ENCODE measurements around the gene TAF1.
"Not testable (repeated sequence)": the region's sequence is repeated elsewhere in the genome, so short reads cannot be mapped to it uniquely, and the experiment has no call there.

DNA sequence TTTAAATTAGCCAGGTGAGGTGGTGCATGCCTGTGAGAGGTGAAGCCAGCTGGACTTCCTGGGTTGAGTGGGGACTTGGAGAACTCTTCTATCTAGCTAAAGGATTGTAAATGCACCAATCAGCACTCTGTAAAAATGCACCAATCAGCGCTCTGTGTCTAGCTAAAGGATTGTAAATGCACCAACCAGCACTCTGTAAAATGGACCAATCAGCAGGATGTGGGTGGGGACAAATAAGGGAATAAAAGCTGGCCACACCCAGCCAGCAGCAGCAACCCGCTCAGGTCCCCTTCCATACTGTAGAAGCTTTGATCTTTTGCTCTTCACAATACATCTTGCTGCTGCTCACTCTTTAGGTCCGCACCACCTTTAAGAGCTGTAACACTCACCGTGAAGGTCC, 147.6 kb downstream of the TAF1 start:
- TF ChIP-seq, protein P1, sequence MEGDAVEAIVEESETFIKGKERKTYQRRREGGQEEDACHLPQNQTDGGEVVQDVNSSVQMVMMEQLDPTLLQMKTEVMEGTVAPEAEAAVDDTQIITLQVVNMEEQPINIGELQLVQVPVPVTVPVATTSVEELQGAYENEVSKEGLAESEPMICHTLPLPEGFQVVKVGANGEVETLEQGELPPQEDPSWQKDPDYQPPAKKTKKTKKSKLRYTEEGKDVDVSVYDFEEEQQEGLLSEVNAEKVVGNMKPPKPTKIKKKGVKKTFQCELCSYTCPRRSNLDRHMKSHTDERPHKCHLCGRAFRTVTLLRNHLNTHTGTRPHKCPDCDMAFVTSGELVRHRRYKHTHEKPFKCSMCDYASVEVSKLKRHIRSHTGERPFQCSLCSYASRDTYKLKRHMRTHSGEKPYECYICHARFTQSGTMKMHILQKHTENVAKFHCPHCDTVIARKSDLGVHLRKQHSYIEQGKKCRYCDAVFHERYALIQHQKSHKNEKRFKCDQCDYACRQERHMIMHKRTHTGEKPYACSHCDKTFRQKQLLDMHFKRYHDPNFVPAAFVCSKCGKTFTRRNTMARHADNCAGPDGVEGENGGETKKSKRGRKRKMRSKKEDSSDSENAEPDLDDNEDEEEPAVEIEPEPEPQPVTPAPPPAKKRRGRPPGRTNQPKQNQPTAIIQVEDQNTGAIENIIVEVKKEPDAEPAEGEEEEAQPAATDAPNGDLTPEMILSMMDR (IDR thresholded peaks at IDR 0.05; ENCODE audit: insufficient read depth, low read depth, low read length) = not testable (repeated sequence)
- not testable (repeated sequence) for TF ChIP-seq EZH2 (IDR thresholded peaks at IDR 0.05; ENCODE audit: insufficient read depth, low read length)
